PC-9 (cell line): ENCODE measurements around the gene FOXL1. TPM values are rescaled to one million over a fixed set of nuclear protein-coding genes. Genes with fewer than 3 reads are reported as not detected.

Source experiments
- BruUV-seq: library from RNA; stranded (reverse); fragments of 400-500 nt; replicated peaks from 2 replicates; lab custom pipeline; 2021; lab: Mats Ljungman, UMichigan
- CTCF ChIA-PET: fragments of 300-600 bp; sonication (Branson Sonifier 250); formaldehyde crosslinking; loops from one replicate; lab custom pipeline; 2022; ENCODE audit warnings: antibody characterized with exemption; lab: Charles Lee
- POLR2A ChIA-PET: fragments of 300-600 bp; sonication (Branson Sonifier 250); formaldehyde crosslinking; loops from one replicate; lab custom pipeline; 2022; ENCODE audit warnings: antibody characterized with exemption; ENCODE audit not compliant: unreplicated experiment; lab: Charles Lee
- DNase-seq, 2 experiments: peaks; one replicate each; pipeline versions ENCODE4 v3.0.0 to v3.0.0-alpha.2; 2015 to 2022; ENCODE audit warnings: mixed read lengths in 1 of 2
- H2AFZ ChIP-seq: fragments of 200-600 bp; sonication (generic); 2 replicates; pipeline ENCODE4 v1.8.1; 2017; ENCODE audit warnings: antibody characterized with exemption
- H3F3A ChIP-seq: fragments of 200-600 bp; sonication (generic); 2 replicates; pipeline ENCODE4 v1.8.1; 2017; ENCODE audit warnings: antibody characterized with exemption, mild to moderate bottlenecking, low read depth; ENCODE audit not compliant: insufficient read depth
- H3K27ac ChIP-seq: fragments of 200-600 bp; sonication (generic); 2 replicates; pipeline ENCODE4 v1.6.1; 2016; ENCODE audit warnings: mixed run types
- H3K27me3 ChIP-seq: fragments of 200-600 bp; sonication (generic); 2 replicates; pipeline ENCODE4 v1.6.1; 2016; ENCODE audit warnings: low read depth, mixed run types; ENCODE audit not compliant: insufficient read depth
- H3K36me3 ChIP-seq: fragments of 200-600 bp; sonication (generic); 2 replicates; pipeline ENCODE4 v1.6.1; 2016; ENCODE audit warnings: low read depth, mixed run types
- H3K4me1 ChIP-seq: fragments of 200-600 bp; sonication (generic); replicated peaks from 2 replicates; pipeline ENCODE4 v1.6.1; 2016; ENCODE audit warnings: mixed run types; ENCODE audit not compliant: insufficient read depth
- H3K4me2 ChIP-seq: fragments of 200-600 bp; sonication (generic); 2 replicates; pipeline ENCODE4 v1.6.1; 2017; ENCODE audit warnings: mixed run types
- H3K4me3 ChIP-seq: fragments of 200-600 bp; sonication (generic); 2 replicates; pipeline ENCODE4 v1.6.1; 2016; ENCODE audit warnings: mixed run types
- H3K79me2 ChIP-seq: fragments of 200-600 bp; sonication (generic); 2 replicates; pipeline ENCODE4 v1.6.1; 2017; ENCODE audit warnings: low read depth, mixed run types
- H3K9me2 ChIP-seq: fragments of 200-600 bp; sonication (generic); 2 replicates; pipeline ENCODE4 v1.8.1; 2017; ENCODE audit warnings: mild to moderate bottlenecking; ENCODE audit not compliant: insufficient read depth
- H3K9me3 ChIP-seq: fragments of 200-600 bp; sonication (generic); 2 replicates; pipeline ENCODE4 v1.8.1; 2016; ENCODE audit warnings: low read depth; ENCODE audit not compliant: insufficient read depth
- H4K20me1 ChIP-seq: fragments of 200-600 bp; sonication (generic); 2 replicates; pipeline ENCODE4 v1.8.1; 2017; ENCODE audit not compliant: insufficient read depth
- CTCF ChIP-seq: fragments of 200-600 bp; sonication (generic); conservative IDR thresholded peaks from 2 replicates; pipeline ENCODE4 v1.6.1; 2017; ENCODE audit warnings: mixed run types, antibody characterized with exemption, mild to moderate bottlenecking, moderate library complexity
- EZH2 ChIP-seq: fragments of 200-600 bp; sonication (generic); IDR thresholded peaks from 2 replicates; pipeline ENCODE4 v1.8.0; 2017; ENCODE audit warnings: antibody characterized with exemption, low read depth
- intact Hi-C: fragments of 100-400 bp; cut with micrococcal nuclease; formaldehyde crosslinking; loops from one replicate; pipeline ENCODE4 v1.10.0; 2022; ENCODE audit not compliant: unreplicated experiment
- total RNA-seq: library from RNA; stranded (reverse); gene quantifications from 2 replicates; pipeline ENCODE4 v1.2.3, GENCODE V29; 2021

FOXL1 gene
- total RNA-seq, 1 experiment from 2014 or later: not detected

GRCh38 chr16:86590501-86591144 is 12.3 kb downstream of the FOXL1 start:
- Histone ChIP-seq H3K27ac (no peak overlapping the region), H3K4me3 (no peak overlapping the region), H2AFZ (no peak overlapping the region), H3K4me2 (no peak overlapping the region), H3K4me1 (no peaks in the 10 kb centered on the region), H3F3A (no peaks in the 10 kb centered on the region), H3K9me2 (no peaks in the 10 kb centered on the region), H3K36me3 (no peaks in the 10 kb centered on the region), H3K9me3 (no peaks in the 10 kb centered on the region), H3K79me2 (no peaks in the 10 kb centered on the region), H3K27me3 (peaks cover 77% of the 10 kb centered on the region), H4K20me1 (0 out of 2 replicates have a peak, but pooled peaks cover 3% of the 10 kb centered on the region)
- CTCF ChIA-PET: no interaction called here
- DNase-seq: no peak
- intact Hi-C loops: no loop called here
- POLR2A ChIA-PET: no interaction called here
- no peak for TF ChIP-seq EZH2
- no peak for TF ChIP-seq CTCF
- BruUV-seq: no TSS peak

GRCh38 chr16:86591270-86591669 is 12.9 kb downstream of the FOXL1 start:
- BruUV-seq: no TSS peak
- no peaks in the 10 kb centered on the region for H3K9me2 ChIP-seq
- ChIA-PET CTCF (no interaction called here), POLR2A (no interaction called here)
- H3K4me1 ChIP-seq: no peaks in the 10 kb centered on the region
- peaks cover 77% of the 10 kb centered on the region for H3K27me3 ChIP-seq
- TF ChIP-seq CTCF (no peak), EZH2 (no peak)
- H3K27ac ChIP-seq: no peak overlapping the region
- DNase-seq: no peak
- no peak overlapping the region for H3K4me2 ChIP-seq
- H3K79me2 ChIP-seq: no peaks in the 10 kb centered on the region
- H3K9me3 ChIP-seq: no peaks in the 10 kb centered on the region
- H4K20me1 ChIP-seq: 0 out of 2 replicates have a peak, but pooled peaks cover 3% of the 10 kb centered on the region
- H2AFZ ChIP-seq: no peak overlapping the region
- no peaks in the 10 kb centered on the region for H3F3A ChIP-seq
- intact Hi-C loops: no loop called here
- H3K4me3 ChIP-seq: no peak overlapping the region
- H3K36me3 ChIP-seq: no peaks in the 10 kb centered on the region

- H3K79me2 ChIP-seq: no peaks in the 10 kb centered on the region
- no peak overlapping the region for H2AFZ ChIP-seq
- H3K4me3 ChIP-seq: no peak overlapping the region
- H3K9me2 ChIP-seq: no peaks in the 10 kb centered on the region
- no peak for DNase-seq
- no peaks in the 10 kb centered on the region for H3F3A ChIP-seq
- ChIA-PET POLR2A (no interaction called here), CTCF (interaction anchor here (0.5 kb wide), 1 partner anchor 850 kb away, joined by 12 read pairs; no protein-coding TSS in a partner anchor)
- no peaks in the 10 kb centered on the region for H3K9me3 ChIP-seq
- BruUV-seq: no TSS peak
- TF ChIP-seq CTCF: no peak
- TF ChIP-seq EZH2: no peak; the same call in 1 of the 2 replicates
- H3K27me3 ChIP-seq: peaks cover 97% of the 10 kb centered on the region
- intact Hi-C loops: no loop called here
- H3K27ac ChIP-seq: no peak overlapping the region
- no peak overlapping the region for H3K4me2 ChIP-seq
- H4K20me1 ChIP-seq: 0 out of 2 replicates have a peak, but pooled peaks cover 3% of the 10 kb centered on the region
- H3K4me1 ChIP-seq: no peaks in the 10 kb centered on the region
- H3K36me3 ChIP-seq: no peaks in the 10 kb centered on the region
Observed at GRCh38 chr16:86593913-86594620, 15.7 kb downstream of the FOXL1 start.
